ENCODE results near the gene ZSCAN26.

ZSCAN26 gene
- 10.1 to 25.9 (median 13.9) reads per million in 9 experiments for total RNA-seq

DNA sequence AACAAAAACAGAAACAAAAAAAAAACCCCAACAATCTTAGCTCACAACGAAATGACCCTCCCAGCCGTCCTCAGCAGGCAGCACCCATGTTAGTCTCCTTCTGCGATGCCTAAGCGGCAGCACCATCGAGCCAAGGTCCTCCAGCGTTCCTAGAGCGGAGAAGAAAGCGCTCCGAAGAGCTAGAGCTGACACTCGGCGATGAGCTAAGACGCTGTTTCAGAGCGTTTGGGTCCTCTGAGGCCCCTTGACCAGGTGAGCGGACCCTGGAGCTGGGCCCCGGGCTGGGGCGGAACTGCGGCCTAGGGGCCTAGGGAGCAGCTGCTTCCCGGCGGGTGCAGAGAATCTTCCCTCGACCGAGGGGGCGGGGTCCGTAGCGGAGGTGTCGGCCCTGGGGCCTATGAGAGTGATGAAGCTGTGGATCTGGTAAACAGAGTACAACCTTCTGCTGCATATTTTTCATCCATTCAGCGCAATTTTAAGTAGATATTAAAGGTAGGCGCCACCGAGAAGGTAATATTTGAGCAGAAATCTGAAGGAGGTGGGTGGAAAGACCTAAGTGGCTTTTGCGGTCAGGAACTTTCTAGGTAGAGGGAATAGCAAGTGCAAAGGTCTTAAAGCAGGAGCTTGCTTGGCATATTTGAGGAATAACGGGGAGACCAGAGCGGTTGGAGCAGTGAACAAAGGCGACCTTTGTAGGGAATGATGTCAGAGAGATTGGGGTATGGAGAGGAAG, at the start of gene ZSCAN26:
Gene ZSCAN26 (plus strand): TSS at position 182 of the 733 bp plus-strand sequence. CDS start 4,777 bp downstream, outside the sequence.
- H3K4me1 Mint-ChIP-seq (ENCODE audit: low read depth in 2 of 2) = peaks cover 2 to 9% of the 10 kb centered on the region in 2 donors
- ATAC-seq (replicated peaks) = peak; percentile 97
- no peaks in the 10 kb centered on the region for H3K9me3 Mint-ChIP-seq
- H3K36me3 Mint-ChIP-seq (ENCODE audit: insufficient read depth) = peaks cover 5% of the 10 kb centered on the region
- peaks cover 0 to 3% of the 10 kb centered on the region in 2 donors for H3K27me3 Mint-ChIP-seq
- no peak within 1 kb of the TSS for H3K27ac Mint-ChIP-seq
- DNase-seq = peak; percentile 87 to 93 (median 88)
- no peak within 1 kb of the TSS for H3K4me3 Mint-ChIP-seq

DNA sequence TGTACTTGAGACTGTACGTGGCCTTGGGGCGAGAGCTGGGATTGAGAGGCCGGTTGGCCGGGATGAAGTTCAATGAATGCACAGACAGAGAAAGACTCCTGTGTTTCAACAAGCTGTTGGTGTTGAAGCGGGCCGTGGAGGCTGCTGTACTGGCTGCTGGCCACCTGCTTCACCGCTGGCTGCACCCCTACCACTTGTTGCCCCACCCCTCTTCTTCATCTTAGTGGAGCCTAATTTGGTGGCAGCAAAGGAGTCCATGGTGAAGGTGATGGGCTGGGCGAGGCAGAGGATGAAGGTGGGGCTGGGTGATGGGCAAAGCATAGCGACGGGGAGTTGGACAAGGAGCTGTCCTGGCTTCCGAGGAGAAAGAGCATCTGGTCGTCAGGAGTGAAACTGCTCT, 49.1 kb upstream of the ZSCAN26 start:
- no peaks in the 10 kb centered on the region for H3K9me3 Mint-ChIP-seq
- peak overlapping the region in 1 of 2 donors; percentile 57 for H3K27ac Mint-ChIP-seq
- no peak for DNase-seq
- H3K27me3 Mint-ChIP-seq = peaks cover 76 to 94% of the 10 kb centered on the region in 2 donors
- no peak for ATAC-seq (replicated peaks)
- no peaks in the 10 kb centered on the region for H3K36me3 Mint-ChIP-seq (ENCODE audit: insufficient read depth)
- peaks cover 4 to 5% of the 10 kb centered on the region in 2 donors for H3K4me1 Mint-ChIP-seq (ENCODE audit: low read depth in 2 of 2)
- peak overlapping the region; percentile 74 for H3K4me3 Mint-ChIP-seq

- Mint-ChIP-seq H3K36me3 (ENCODE audit: insufficient read depth) (no peaks in the 10 kb centered on the region), H3K27ac (no peak overlapping the region)
These were observed 48.4 kb upstream of the ZSCAN26 start for GRCh38 chr6:28218312-28219248.

DNA sequence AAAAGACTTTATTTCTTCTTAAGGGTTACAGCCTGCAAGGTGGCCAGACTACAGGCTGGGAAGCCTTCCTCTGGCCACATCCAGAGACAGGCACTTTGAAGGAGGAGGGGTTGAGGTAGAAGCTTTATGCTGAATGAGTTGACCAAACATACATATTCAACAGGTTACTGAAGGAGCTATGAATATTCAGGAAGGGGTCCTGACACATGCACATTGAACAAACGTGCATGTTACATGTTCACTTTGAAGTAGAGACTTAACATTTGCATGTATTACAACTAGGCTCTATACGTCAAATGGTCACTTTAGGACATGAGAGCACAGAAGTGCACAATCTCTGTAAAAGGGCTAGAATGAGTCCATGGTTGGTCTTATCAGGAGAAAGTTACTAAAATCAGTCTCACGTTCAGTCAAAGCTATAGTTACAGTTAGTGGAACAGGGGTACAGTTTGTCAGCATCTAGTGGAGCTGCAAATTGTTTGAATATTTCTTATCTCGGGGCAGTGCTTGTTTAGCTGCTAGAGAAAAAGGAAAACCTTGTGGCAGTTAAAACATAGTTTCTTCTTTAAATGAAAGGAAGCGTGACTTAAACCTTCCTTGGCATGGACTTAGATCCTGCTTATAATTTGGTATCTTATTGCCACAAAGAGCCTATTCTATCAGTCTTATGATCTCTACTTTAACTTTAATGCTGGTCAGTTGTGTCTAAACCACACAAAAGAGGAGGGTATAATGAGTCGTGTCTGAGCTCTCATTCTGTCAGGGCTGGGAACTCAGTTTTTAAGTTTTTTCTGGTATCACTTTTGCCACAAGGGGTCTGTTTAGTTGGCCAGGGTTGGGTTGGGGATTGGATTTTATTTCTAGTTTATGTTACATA, 46.4 kb upstream of the ZSCAN26 start:
- peaks cover 6% of the 10 kb centered on the region for H3K36me3 Mint-ChIP-seq (ENCODE audit: insufficient read depth)
- no peaks in the 10 kb centered on the region for H3K9me3 Mint-ChIP-seq
- H3K4me3 Mint-ChIP-seq = no peak overlapping the region
- DNase-seq (no peak), ATAC-seq (replicated peaks) (no peak)
- H3K4me1 Mint-ChIP-seq (ENCODE audit: low read depth in 2 of 2) = peaks cover 5 to 12% of the 10 kb centered on the region in 2 donors
- no peak overlapping the region for H3K27ac Mint-ChIP-seq
- peaks cover 57 to 87% of the 10 kb centered on the region in 2 donors for H3K27me3 Mint-ChIP-seq

More at GRCh38 chr6:28218312-28219248, 48.4 kb upstream of the ZSCAN26 start:
- DNase-seq = peak in 1 of 3 experiments; percentile 19
- peaks cover 0 to 5% of the 10 kb centered on the region in 2 donors for H3K4me1 Mint-ChIP-seq (ENCODE audit: low read depth in 2 of 2)
- H3K27me3 Mint-ChIP-seq = peaks cover 74 to 94% of the 10 kb centered on the region in 2 donors
- no peaks in the 10 kb centered on the region for H3K9me3 Mint-ChIP-seq
- ATAC-seq (replicated peaks) = peak; percentile 74
- H3K4me3 Mint-ChIP-seq = peak overlapping the region; percentile 74

DNA sequence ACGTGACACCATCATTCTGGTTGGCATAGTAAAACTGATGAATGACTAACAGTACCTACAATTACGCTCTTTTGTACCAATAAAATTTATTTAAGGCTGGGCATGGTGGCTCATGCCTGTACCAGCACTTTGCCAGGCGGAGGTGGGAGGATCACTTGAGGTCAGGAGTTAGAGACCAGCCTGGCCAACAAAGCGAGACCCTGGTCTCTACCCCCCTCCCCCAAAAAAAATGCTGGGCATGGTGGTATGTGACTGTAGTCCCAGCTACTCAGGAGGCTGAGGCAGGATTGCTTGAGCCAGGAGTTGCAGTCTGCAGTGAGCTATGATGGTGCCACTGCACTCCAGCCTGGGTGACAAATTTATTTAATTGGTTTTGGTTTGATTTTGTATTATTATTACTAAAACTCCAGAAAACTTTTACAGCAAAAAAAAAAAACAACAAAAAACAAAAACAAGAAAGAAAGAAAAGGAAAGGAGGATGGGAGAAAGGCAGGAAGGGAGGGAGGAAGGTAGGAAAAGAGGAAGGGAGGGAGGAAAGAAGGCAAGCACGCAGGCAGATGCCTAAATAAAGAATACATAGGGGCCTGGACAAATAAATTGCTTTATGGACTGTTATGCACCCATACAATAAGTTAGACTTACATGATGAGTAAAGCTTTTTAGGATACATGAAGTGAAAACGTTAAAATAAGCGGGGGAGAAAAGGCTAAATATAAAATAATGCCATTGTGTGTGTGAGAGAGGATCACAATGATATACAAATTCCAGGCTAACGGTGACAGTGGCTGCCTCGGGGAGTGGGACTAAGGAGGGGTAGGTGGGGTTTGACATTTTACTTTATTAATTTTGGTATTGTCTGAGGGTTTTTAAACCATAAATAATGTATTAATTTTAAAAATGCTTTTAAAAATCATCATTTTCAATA, 42.5 kb upstream of the ZSCAN26 start:
- Mint-ChIP-seq H3K4me1 (ENCODE audit: low read depth in 2 of 2) (peaks cover 8 to 9% of the 10 kb centered on the region in 2 donors), H3K9me3 (no peaks in the 10 kb centered on the region), H3K27ac (peak overlapping the region; percentile 28 to 68), H3K4me3 (peak overlapping the region; percentile 84 to 88), H3K36me3 (ENCODE audit: insufficient read depth) (peaks cover 6% of the 10 kb centered on the region), H3K27me3 (peaks cover 28 to 50% of the 10 kb centered on the region in 2 donors)
- ATAC-seq (replicated peaks) = no peak
- no peak for DNase-seq

- Mint-ChIP-seq H3K27me3 (peaks cover 23 to 44% of the 10 kb centered on the region in 2 donors), H3K4me1 (ENCODE audit: low read depth in 2 of 2) (peaks cover 8 to 9% of the 10 kb centered on the region in 2 donors), H3K27ac (peak within 1 kb of the TSS; percentile 28 to 68), H3K36me3 (ENCODE audit: insufficient read depth) (peaks cover 9% of the 10 kb centered on the region), H3K9me3 (no peaks in the 10 kb centered on the region), H3K4me3 (peak within 1 kb of the TSS; percentile 84 to 88)
- ATAC-seq (replicated peaks) (peak; percentile 84), DNase-seq (peak; percentile 34 to 39 (median 36))
These were observed 41.7 kb upstream of the ZSCAN26 start, which contains the start of gene ZSCAN9 for GRCh38 chr6:28225056-28225834. ZSCAN9 (plus strand) TSS chr6:28225275; CDS start chr6:28227085, 1,810 bp downstream.

GRCh38 chr6:28226460-28226859, 40.5 kb upstream of the ZSCAN26 start:
- Mint-ChIP-seq H3K9me3 (no peaks in the 10 kb centered on the region), H3K36me3 (ENCODE audit: insufficient read depth) (peaks cover 9% of the 10 kb centered on the region), H3K4me1 (ENCODE audit: low read depth in 2 of 2) (peaks cover 8 to 9% of the 10 kb centered on the region in 2 donors), H3K27ac (no peak overlapping the region), H3K27me3 (peaks cover 14 to 33% of the 10 kb centered on the region in 2 donors), H3K4me3 (peak overlapping the region in 1 of 2 donors; percentile 88)
- ATAC-seq (replicated peaks) (no peak), DNase-seq (no peak)

DNA sequence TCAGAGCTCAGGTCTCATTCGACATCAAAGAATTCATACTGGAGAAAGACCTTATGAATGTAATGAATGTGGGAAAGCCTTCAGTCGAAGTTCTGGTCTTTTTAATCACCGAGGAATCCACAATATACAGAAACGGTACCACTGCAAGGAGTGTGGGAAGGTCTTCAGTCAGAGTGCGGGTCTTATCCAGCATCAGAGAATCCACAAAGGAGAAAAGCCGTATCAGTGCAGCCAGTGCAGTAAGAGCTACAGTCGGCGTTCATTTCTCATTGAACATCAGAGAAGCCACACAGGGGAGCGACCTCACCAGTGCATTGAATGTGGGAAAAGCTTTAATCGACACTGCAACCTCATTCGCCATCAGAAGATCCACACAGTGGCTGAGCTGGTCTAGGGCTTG, 34.2 kb upstream of the ZSCAN26 start:
- Mint-ChIP-seq H3K9me3 (no peaks in the 10 kb centered on the region), H3K4me3 (no peak overlapping the region), H3K27ac (peak overlapping the region in 1 of 2 donors; percentile 7), H3K4me1 (ENCODE audit: low read depth in 2 of 2) (peaks cover 0 to 3% of the 10 kb centered on the region in 2 donors), H3K27me3 (no peaks in the 10 kb centered on the region), H3K36me3 (ENCODE audit: insufficient read depth) (peaks cover 4% of the 10 kb centered on the region)
- no peak for DNase-seq
- no peak for ATAC-seq (replicated peaks)

GRCh38 chr6:28235912-28236452, 31.0 kb upstream of the ZSCAN26 start:
- peaks cover 0 to 3% of the 10 kb centered on the region in 2 donors for H3K4me1 Mint-ChIP-seq (ENCODE audit: low read depth in 2 of 2)
- no peaks in the 10 kb centered on the region for H3K27me3 Mint-ChIP-seq
- no peaks in the 10 kb centered on the region for H3K9me3 Mint-ChIP-seq
- H3K27ac Mint-ChIP-seq = no peak overlapping the region
- H3K36me3 Mint-ChIP-seq (ENCODE audit: insufficient read depth) = peaks cover 3% of the 10 kb centered on the region
- no peak overlapping the region for H3K4me3 Mint-ChIP-seq
- DNase-seq (no peak), ATAC-seq (replicated peaks) (no peak)

DNA sequence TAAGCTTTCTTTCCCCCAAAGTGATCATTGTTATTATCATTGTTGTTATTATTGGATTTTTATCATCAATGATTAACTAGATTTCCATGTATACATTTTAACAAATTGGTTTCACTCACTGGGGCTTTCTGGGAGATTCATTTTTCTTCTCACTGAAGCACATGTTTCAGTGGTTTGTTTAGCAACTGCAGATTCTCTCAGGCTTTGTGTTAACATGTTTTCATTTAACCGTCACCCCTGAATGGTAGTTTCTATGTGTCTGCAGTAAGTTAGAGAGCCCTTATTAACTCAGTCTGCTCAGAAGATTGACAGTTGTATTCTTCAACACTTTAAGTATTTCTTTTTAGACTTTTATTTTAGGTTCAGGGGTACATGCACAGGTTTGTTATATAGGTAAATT, 27.3 kb upstream of the ZSCAN26 start:
- no peaks in the 10 kb centered on the region for H3K27me3 Mint-ChIP-seq
- no peak overlapping the region for H3K27ac Mint-ChIP-seq
- no peaks in the 10 kb centered on the region for H3K9me3 Mint-ChIP-seq
- peaks cover 6% of the 10 kb centered on the region for H3K36me3 Mint-ChIP-seq (ENCODE audit: insufficient read depth)
- ATAC-seq (replicated peaks) (no peak), DNase-seq (no peak)
- no peak overlapping the region for H3K4me3 Mint-ChIP-seq
- peaks cover 0 to 3% of the 10 kb centered on the region in 2 donors for H3K4me1 Mint-ChIP-seq (ENCODE audit: low read depth in 2 of 2)

GRCh38 chr6:28240471-28240870, 26.5 kb upstream of the ZSCAN26 start:
- Mint-ChIP-seq H3K27me3 (no peaks in the 10 kb centered on the region), H3K9me3 (no peaks in the 10 kb centered on the region), H3K4me1 (ENCODE audit: low read depth in 2 of 2) (peaks cover 0 to 5% of the 10 kb centered on the region in 2 donors), H3K4me3 (no peak overlapping the region), H3K36me3 (ENCODE audit: insufficient read depth) (peaks cover 6% of the 10 kb centered on the region), H3K27ac (no peak overlapping the region)
- DNase-seq (no peak), ATAC-seq (replicated peaks) (no peak)

Data from effector memory CD8-positive, alpha-beta T cell (primary cell).